Brain microvascular endothelial cell (primary cell): ENCODE measurements around the gene GNB2.
"Not testable (repeated sequence)": the region's sequence is repeated elsewhere in the genome, so short reads cannot be mapped to it uniquely, and the experiment has no call there.

Source experiments
- DNase-seq: peaks from one replicate; pipeline ENCODE4 v3.0.0-alpha.2; 2020
- H3K27ac ChIP-seq: fragments of 250-450 bp; sonication (Bioruptor Pico); 2 replicates; pipeline ENCODE4 v1.5.1; 2020; ENCODE audit warnings: mild to moderate bottlenecking, moderate library complexity
- H3K27me3 ChIP-seq: fragments of 250-450 bp; sonication (Bioruptor Pico); replicated peaks from 2 replicates; pipeline ENCODE4 v1.5.1; 2020; ENCODE audit warnings: mild to moderate bottlenecking
- H3K36me3 ChIP-seq: fragments of 250-450 bp; sonication (Bioruptor Pico); replicated peaks from 2 replicates; pipeline ENCODE4 v1.5.1; 2020; ENCODE audit warnings: mild to moderate bottlenecking
- H3K4me3 ChIP-seq: 2 replicates; pipeline ENCODE4 v1.5.1; 2011; ENCODE audit warnings: low read depth, mild to moderate bottlenecking, control low read depth, low read length, moderate library complexity
- in situ Hi-C: cut with HindIII; loops from 2 replicates; pipeline ENCODE4 v1.10.0; 2017; ENCODE audit warnings: low sequenced_read_pairs, low pct_ligation_motif_present
- TF ChIP-seq, protein P1 (sequence below): IDR thresholded peaks from 2 replicates; pipeline ENCODE4 v1.5.1; 2011; ENCODE audit warnings: low read depth, mild to moderate bottlenecking, moderate library complexity, low read length, control low read depth, inconsistent platforms; ENCODE audit errors: missing control alignments

GNB2 gene

GRCh38 chr7:100655908-100656674 lies 17.4 kb upstream of the GNB2 start, which contains the start of gene ACTL6B:
Gene ACTL6B, minus strand, starts transcription at chr7:100656448. Its CDS starts 94 bp downstream, at chr7:100656354.
- Histone ChIP-seq H3K36me3 (no peaks in the 10 kb centered on the region), H3K27ac (no peak within 1 kb of the TSS), H3K27me3 (peaks cover 5% of the 10 kb centered on the region), H3K4me3 (no peak within 1 kb of the TSS)
- TF ChIP-seq, protein P1, sequence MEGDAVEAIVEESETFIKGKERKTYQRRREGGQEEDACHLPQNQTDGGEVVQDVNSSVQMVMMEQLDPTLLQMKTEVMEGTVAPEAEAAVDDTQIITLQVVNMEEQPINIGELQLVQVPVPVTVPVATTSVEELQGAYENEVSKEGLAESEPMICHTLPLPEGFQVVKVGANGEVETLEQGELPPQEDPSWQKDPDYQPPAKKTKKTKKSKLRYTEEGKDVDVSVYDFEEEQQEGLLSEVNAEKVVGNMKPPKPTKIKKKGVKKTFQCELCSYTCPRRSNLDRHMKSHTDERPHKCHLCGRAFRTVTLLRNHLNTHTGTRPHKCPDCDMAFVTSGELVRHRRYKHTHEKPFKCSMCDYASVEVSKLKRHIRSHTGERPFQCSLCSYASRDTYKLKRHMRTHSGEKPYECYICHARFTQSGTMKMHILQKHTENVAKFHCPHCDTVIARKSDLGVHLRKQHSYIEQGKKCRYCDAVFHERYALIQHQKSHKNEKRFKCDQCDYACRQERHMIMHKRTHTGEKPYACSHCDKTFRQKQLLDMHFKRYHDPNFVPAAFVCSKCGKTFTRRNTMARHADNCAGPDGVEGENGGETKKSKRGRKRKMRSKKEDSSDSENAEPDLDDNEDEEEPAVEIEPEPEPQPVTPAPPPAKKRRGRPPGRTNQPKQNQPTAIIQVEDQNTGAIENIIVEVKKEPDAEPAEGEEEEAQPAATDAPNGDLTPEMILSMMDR, result no peak
- peak; percentile 29 for DNase-seq
- in situ Hi-C loops, result no loop called here

- H3K36me3 ChIP-seq, in situ Hi-C loops, H3K4me3 ChIP-seq, H3K27me3 ChIP-seq, H3K27ac ChIP-seq, DNase-seq: not testable (repeated sequence)
These were observed 11.3 kb upstream of the GNB2 start for GRCh38 chr7:100662194-100662776.

DNA sequence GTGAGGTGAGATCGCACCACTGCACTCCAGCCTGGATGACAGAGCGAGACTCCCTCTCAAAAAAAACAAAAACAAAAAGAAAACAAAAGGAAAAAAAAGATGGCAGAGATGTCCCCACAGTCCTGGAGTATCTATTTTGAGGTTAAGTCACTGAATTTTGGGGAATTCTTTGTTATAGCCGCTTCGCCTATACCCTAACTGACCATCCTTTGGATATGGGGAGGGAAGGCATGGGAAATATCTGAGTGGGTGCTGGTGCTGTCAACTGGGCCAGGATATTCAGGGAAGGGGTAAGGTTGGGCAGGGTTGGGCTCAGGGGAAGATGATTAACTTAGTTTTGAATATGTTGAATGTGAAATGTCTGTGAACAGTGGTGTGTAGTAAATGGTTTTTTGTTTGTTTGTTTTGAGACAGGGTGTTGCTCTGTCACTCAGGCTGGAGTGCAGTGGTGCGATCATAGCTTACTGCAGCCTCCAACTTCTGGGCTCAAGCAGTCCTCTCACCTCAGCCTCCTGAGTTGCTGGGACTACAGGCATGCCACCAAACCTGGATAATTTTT lies 8.3 kb upstream of the GNB2 start:
- no peak overlapping the region for H3K4me3 ChIP-seq
- in situ Hi-C loops, result no loop called here
- TF ChIP-seq, protein P1, result no peak
- H3K27me3 ChIP-seq, result no peaks in the 10 kb centered on the region
- H3K36me3 ChIP-seq, result no peaks in the 10 kb centered on the region
- DNase-seq, result no peak
- no peak overlapping the region for H3K27ac ChIP-seq

DNA sequence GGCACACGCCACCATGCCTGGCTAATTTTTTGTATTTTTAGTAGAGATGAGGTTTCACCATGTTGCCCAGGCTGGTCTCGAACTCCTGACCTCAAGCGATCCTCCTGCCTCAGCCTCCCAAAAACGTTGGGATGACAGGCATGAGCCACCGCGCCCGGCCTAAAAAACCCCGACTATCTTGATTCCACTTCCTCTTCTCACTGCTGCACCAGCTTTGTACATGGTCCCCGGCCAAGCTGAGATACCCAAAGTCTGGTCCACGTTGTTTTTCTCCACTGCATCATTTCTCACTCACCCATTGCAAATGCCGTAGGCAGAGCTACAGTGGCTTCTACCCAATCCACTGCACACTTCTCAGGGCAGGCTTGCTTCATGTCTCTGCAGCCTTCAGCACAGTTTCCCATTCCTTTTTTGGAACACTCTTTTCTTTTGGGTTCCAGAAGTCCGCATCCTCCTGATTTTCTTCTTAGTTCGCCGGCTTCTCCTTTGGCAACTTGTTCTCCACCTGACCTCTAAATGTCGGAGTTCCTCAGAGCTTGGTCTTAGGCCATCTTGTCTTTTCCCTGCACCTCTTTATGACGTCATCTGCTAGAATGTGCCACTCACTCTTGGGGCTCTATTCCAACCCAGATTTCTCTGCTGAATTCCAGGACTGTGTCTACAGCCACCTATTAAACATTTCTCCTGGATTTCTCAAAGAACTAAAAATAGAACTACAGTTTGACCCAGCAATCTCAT lies 6.0 kb upstream of the GNB2 start:
- in situ Hi-C loops, result no loop called here
- Histone ChIP-seq H3K4me3 (no peak overlapping the region), H3K27ac (no peak overlapping the region), H3K36me3 (no peaks in the 10 kb centered on the region), H3K27me3 (no peaks in the 10 kb centered on the region)
- DNase-seq, result no peak
- TF ChIP-seq, protein P1, result no peak

DNA sequence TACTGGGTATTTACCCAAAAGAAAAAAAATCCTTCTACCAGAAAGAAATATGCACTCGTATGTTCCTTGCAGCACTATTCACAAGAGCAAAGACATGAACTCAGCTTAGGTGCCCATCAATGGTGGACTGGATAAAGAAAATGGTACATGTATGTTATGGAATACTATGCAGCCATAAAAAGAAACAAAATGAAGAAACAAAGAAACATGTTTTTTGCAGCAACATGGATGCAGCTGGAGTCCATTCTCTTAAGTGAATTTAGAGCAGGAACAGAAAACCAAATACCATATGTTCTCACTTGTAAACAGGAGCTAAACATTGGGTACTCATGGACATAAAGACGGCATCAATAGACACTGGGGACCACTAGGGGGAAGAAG lies 5.5 kb upstream of the GNB2 start:
- H3K36me3 ChIP-seq, result no peaks in the 10 kb centered on the region
- H3K27me3 ChIP-seq, result no peaks in the 10 kb centered on the region
- in situ Hi-C loops, result no loop called here
- TF ChIP-seq, protein P1, result no peak
- no peak overlapping the region for H3K27ac ChIP-seq
- DNase-seq, result no peak
- H3K4me3 ChIP-seq, result no peak overlapping the region

DNA sequence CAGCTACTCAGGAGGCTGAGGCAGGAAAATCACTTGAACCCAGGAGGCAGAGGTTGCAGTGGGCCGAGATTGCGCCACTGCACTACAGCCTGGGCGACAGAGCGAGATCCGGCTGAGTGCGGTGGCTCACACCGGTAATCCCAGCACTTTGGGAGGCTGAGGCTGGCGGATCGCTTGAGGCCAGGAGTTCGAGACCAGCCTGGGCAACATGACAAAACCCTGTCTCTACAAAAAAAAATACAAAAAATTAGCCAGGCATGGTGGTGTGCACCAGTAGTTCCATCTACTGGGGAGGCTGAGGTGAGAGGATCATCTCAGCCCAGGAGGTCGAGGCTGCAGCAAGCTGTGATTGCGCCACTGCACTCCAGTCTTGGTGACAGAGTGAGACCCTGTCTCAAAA lies 4.4 kb upstream of the GNB2 start:
- H3K4me3 ChIP-seq, result not testable (repeated sequence)

More for the DNA sequence above, 4.4 kb upstream of the GNB2 start:
- H3K36me3 ChIP-seq, H3K27me3 ChIP-seq, H3K27ac ChIP-seq, DNase-seq, in situ Hi-C loops: not testable (repeated sequence)
